MM.1S (cell line): ENCODE data around the gene SPDYE2B.
"Not testable (repeated sequence)": the region's sequence is repeated elsewhere in the genome, so short reads cannot be mapped to it uniquely, and the experiment has no call there.

Experiments used
- EZH2phosphoT487 ChIP-seq: fragments of 300-600 bp; sonication (generic); IDR thresholded peaks from 2 replicates; pipeline ENCODE4 v1.6.1; 2018; ENCODE audit warnings: antibody characterized with exemption, low read length
- TF ChIP-seq, protein P1 (sequence below): fragments of 300-600 bp; sonication (generic); IDR thresholded peaks from 2 replicates; pipeline ENCODE4 v1.5.1; 2016; ENCODE audit warnings: antibody characterized with exemption, low read length, mixed read lengths

DNA sequence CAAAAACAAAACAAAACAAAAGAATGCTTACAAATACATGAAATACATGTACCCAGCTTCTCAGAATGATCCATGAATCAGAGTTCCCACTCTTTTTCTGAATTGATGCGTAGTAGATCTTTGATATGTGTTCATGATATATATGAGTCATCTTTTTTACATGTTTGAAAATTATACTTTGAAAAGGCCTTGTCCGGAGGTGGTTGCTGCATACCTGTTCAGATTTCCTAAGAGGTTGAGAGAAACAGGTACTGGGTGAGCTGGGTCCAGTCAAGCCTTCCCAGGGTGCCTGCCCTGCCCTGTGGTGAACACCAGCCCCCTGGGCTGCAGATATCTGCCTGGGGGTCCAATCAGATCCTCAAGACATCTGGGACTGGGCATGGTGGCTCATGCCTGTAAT lies 25.4 kb downstream of the SPDYE2B start:
- TF ChIP-seq EZH2phosphoT487: not testable (repeated sequence)
- TF ChIP-seq, protein P1, sequence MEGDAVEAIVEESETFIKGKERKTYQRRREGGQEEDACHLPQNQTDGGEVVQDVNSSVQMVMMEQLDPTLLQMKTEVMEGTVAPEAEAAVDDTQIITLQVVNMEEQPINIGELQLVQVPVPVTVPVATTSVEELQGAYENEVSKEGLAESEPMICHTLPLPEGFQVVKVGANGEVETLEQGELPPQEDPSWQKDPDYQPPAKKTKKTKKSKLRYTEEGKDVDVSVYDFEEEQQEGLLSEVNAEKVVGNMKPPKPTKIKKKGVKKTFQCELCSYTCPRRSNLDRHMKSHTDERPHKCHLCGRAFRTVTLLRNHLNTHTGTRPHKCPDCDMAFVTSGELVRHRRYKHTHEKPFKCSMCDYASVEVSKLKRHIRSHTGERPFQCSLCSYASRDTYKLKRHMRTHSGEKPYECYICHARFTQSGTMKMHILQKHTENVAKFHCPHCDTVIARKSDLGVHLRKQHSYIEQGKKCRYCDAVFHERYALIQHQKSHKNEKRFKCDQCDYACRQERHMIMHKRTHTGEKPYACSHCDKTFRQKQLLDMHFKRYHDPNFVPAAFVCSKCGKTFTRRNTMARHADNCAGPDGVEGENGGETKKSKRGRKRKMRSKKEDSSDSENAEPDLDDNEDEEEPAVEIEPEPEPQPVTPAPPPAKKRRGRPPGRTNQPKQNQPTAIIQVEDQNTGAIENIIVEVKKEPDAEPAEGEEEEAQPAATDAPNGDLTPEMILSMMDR: not testable (repeated sequence)
